NCI-H774 (cell line): ENCODE results near the gene PCSK1N.
"Not testable (repeated sequence)": the region's sequence is repeated elsewhere in the genome, so short reads cannot be mapped to it uniquely, and the experiment has no call there.

Experiments
- DNase-seq: peaks from one replicate; lab custom pipeline; 2025; lab: John Stamatoyannopoulos, UW

PCSK1N gene

DNA sequence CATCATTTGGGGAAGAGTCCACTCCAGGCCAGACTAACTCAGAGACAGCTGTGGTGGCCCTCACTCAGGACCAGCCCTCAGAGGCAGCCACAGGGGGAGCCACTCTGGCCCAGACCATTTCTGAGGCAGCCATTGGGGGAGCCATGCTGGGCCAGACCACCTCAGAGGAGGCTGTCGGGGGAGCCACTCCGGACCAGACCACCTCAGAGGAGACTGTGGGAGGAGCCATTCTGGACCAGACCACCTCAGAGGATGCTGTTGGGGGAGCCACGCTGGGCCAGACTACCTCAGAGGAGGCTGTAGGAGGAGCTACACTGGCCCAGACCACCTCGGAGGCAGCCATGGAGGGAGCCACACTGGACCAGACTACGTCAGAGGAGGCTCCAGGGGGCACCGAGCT is 12.4 kb downstream of the PCSK1N start:
- no peak for DNase-seq

DNA sequence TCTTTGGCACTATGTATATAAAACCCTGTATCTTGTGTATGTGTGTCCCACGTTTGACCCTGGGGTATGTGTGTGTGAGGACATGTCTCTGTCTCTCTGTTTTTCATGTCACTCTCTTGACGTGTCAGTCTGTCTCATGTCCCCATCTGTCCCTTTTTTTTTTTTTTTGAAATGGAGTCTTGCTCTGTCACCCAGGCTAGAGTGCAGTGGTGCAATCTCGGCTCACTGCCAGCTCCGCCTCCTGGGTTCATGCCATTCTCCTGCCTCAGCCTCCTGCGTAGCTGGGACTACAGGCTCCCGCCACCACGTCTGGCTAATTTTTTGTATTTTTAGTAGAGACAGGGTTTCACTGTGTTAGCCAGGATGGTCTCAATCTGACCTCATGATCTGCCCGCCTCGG is 16.0 kb downstream of the PCSK1N start:
- not testable (repeated sequence) for DNase-seq

DNA sequence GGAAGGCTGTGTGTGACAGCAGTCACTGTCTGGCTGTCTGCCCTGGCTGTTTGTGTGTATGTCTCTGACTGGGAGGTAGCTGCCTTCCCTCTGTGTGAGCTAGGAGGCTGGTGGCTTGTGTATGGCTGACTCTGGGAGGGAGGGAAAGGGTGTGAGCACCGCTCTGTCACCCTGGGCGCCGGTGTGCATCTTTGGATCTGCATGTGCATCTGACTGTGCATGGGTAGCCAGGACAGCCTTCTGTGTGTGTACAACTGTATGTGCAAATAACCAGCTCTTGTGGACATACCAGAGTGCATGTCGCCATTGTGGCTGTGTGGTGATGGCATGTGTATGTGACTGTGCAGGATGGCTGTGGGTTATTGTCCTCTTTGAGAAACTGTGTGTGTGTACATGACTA is 16.5 kb downstream of the PCSK1N start:
- DNase-seq, result no peak

DNA sequence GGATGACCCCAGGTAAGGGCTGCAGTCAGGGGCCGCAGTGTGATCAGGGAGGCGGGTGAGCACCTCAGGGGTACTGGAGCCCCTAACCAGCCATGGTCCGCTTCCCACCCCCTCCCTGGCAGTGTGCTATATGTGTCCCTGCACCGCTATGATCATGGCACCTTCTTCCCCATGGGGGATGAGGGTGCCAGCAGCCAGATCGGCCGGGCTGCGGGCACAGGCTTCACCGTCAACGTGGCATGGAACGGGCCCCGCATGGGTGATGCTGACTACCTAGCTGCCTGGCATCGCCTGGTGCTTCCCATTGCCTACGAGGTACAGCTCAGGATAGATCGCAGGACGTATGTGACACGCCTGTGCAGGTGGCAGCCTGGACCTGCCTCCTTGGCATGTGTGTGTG is 17.3 kb downstream of the PCSK1N start:
- DNase-seq, result no peak

DNA sequence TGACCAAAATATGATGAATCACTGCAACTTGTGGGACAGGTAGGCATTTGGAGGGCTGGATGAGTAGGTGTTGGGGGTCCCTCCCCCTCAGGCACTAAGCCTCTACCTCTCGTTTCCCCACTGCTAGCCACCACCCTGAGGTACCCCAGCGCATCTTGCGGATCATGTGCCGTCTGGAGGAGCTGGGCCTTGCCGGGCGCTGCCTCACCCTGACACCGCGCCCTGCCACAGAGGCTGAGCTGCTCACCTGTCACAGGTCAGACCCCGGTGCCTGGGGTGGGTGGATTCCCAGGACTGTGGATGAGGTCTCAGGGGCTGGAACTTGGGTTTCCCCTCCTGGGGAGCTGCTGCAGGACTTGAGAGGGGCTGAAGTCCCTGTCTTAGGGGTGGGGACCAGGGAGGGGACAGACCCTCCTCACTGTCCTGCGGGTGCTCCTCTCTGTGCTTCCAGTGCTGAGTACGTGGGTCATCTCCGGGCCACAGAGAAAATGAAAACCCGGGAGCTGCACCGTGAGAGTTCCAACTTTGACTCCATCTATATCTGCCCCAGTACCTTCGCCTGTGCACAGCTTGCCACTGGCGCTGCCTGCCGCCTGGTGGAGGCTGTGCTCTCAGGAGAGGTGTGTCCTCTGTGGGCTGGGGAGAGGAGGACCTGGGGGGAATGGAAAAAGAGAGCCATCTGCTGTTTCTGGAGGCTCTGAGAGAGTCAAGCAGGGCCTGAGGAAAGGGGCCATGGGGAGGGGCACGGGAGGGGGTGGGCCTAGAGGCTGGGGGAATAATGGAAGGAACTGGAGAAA is 19.2 kb downstream of the PCSK1N start:
- no peak for DNase-seq

DNA sequence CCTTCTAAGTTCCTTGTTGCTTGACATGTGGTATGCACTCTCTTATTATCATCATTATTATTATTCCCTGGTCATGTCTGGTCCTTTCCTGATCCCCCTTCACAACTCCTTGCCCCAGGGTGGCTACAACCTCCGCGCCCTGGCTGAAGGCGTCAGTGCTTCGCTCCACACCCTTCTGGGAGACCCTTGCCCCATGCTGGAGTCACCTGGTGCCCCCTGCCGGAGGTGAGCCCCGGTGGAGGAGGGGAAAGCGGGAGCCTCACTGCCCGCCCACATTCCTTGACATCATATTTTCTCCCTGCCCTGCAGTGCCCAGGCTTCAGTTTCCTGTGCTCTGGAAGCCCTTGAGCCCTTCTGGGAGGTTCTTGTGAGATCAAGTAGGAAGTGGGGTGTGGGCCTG is 20.1 kb downstream of the PCSK1N start:
- no peak for DNase-seq

DNA sequence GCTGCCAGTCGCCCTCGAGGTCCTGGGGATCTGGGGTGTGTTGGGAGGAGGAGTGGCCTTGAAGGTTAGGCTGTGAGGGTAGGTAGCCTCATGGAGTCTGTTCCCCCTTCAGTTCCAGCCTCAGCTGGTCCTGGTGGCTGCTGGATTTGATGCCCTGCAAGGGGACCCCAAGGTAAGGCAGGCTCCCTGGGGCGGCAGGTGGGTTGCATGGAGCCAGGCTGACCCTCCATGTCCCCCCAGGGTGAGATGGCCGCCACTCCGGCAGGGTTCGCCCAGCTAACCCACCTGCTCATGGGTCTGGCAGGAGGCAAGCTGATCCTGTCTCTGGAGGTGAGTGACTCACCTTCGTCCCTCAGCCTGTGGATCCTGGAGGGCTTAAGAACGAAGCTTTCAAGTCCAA is 20.7 kb downstream of the PCSK1N start:
- no peak for DNase-seq

DNA sequence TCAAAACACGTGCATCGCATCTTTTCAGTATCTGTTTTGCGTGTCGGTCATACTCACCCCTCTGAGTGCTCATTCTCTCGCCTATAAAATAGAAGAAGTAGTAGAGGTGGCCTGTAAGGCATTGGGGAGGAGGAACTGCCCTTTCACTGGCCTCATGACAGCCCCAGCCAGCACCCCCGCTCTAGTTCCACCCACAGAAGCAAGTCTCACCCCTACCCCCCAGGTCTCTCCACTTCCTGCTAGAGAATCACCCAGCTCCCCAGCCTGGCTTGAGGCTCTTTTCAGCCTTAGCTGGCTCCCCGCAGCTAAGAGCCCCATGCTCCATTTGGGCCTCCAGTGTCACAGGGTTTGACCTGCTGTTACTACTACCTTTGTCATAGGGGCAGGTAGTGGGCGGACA is 21.8 kb downstream of the PCSK1N start:
- no peak for DNase-seq

DNA sequence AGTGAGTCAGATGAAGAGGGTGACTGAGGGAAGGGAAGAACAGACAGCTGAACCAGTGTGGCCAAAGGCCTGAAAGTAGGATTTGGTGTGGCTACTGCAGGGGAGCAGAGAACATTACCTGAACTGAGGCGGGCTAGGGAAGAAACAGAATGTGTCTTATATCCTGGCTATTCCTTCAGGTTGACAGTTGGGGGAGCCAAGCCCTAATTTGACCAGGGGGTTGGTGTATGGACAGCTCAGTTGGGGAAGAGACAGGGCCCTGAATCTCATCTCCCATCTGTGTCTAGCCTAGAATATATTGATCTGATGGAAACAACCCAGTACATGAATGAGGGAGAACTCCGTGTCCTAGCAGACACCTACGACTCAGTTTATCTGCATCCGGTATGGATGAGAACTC is 29.3 kb downstream of the PCSK1N start:
- no peak for DNase-seq

DNA sequence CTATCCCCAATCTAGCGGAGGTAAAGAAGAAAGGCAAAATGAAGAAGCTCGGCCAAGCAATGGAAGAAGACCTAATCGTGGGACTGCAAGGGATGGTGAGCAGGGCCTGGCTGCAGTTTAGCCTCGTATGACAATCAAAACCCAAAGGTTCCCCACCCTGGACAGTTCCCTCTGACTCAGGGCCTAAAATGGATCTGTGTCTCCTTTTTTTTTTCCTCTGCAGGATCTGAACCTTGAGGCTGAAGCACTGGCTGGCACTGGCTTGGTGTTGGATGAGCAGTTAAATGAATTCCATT is 32.6 kb downstream of the PCSK1N start:
- no peak for DNase-seq

DNA sequence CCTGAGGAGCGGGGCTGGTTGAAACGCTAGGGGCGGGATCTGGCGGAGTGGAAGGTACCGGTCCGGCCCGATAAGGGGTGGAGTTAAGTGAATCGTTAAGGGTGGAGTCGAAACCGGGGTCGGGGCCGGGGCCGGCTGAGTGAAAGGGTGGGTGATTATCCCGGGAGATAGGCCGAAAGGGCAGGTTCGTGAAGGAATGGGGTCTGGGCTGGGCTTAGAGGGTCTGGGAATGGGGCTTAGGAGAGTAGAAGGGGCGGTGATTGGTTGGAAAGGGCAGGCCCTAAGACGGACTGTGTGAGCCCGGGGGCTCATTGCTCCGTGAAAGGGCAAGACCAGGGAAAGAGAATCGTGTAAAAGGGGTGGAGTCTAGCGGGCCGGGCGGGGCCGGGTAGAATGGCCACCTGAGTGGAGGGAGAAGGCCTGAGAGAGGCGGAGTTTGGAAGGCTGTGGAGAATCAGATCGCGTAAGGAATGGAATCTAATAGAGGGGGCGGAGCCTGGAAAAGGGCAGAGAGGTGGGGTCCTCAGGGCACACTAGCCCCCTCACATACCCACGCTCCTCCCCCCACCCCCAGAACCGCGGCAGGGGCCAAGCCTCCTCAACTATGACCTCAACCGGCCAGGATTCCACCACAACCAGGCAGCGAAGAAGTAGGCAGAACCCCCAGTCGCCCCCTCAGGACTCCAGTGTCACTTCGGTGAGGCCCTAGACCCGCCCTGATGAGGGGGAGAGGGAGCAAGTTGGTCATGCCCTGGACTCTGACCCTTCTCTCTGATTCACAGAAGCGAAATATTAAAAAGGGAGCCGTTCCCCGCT is 33.1 kb downstream of the PCSK1N start:
- peak; percentile 53 for DNase-seq

DNA sequence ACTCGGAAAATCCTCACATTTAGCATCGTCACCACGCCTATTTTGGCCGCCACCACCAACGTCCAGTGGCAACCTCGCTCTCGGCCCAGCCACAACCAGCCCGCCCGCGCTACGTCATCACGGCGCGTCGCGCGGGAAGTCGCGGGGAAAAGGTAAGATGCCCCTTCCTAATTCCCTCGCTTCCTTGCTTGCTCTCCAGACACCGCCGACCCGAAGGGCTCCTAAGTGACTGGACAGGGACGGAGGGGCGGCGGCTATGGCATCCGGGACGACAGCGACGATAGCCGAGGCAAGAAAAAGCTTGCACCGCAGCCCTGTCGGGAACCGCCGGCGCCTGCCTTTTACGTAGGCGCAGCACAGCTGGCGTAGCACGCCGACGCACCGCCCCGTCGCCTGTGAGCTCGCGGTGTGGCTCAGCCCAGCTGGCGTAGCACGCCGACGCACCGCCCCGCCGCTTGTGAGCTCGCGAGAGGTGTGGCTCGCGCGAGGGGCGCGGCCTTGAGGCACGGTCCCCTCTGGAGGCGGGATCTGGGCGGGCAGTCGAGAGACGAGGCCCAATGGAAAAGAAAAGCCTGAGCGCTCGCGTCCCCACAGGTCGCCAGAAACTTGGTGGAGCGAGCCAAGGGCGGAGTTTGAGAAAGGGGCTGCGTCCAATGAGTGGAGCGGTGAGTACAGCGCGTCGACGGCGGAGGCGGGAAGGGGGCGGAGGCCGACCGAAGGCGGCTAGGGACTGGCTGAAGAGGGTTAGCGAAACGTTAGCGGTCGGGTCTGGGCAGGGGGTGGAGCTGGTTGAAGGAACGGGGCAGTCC is 33.9 kb downstream of the PCSK1N start, which contains the start of gene HDAC6:
Gene HDAC6 (plus strand): TSS at position 788 of the 809 bp plus-strand sequence. CDS start 626 bp downstream, outside the sequence.
- peak; percentile 95 for DNase-seq

DNA sequence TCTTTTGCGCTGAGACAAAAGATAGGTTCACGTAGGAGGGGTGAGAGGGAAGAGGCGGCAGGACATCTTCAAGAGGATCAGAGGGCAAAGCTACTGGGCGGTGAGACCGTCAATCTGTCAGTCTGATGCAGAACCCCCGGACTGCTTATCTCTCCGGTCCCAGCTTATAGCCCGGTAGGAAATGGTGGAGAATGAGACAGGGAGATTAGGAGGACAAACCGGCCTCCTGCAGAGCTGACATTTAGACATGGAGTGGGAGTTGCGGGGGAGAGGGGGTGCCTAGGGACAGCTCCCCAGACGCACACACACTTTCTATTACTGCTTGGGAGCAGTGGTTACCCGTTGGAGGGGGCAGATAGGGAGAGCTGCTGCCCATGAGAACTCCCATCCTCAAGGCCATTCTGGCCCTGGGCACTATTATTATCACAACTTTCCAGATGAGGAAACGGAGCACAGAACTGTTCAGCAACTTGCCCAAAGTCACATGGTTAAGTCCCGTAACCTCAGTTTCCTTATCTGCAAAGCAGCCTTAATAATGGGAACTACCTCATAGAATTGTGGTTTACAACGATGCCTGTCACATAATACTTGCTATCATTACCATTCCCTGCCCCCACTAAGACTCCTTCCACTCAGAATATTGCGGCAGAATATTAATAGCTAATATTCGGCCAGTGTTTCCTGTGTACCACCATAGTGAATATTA is 34.7 kb downstream of the PCSK1N start:
- DNase-seq, result no peak

DNA sequence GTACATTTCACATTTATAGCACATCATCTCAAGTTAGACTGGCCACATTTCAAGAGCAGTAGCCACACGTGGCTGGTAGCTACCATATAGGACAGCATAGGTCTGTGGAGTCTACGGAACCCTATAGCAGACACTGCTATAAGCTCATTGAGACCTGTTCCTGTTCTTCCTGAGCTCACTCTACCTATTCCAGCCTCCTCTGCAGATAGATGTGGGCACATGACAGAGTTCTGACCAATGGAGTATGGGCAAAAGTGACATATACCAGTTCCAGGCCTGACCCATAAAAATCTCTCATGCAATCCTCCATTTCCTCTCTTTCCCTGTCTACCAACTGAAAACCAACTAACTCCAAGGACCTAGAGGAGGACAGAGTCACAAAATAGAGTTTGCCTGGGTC is 37.1 kb downstream of the PCSK1N start:
- DNase-seq, result no peak

DNA sequence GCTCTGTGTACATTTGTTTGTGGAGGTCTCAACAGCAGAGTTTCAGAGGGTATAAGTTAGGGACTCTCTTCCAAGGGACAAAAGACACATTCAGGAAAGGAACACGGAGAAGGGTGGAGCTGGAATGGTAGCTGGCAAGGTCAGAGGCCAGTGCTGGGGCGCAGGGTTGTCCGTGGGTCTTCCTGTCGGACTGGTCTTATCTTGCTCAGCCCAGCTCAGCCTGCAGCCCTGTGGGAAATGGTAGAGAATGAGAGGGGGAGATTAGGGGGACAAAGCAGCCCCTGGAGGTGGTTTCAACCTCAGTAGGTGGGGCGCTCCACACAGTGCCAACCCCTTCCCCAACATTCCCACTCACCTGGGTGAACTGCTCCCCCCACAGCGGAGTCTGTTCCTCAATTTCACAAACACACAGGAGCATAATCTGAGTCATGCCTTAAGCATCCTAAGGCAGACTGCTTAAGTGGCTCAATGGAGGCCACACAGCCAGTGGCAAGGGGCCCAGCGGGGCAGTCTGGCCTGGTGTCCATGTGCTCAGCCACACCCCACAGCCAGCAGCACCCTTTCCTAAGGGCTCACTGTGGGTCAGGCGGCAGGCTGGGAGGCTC is 40.4 kb downstream of the PCSK1N start:
- no peak for DNase-seq

DNA sequence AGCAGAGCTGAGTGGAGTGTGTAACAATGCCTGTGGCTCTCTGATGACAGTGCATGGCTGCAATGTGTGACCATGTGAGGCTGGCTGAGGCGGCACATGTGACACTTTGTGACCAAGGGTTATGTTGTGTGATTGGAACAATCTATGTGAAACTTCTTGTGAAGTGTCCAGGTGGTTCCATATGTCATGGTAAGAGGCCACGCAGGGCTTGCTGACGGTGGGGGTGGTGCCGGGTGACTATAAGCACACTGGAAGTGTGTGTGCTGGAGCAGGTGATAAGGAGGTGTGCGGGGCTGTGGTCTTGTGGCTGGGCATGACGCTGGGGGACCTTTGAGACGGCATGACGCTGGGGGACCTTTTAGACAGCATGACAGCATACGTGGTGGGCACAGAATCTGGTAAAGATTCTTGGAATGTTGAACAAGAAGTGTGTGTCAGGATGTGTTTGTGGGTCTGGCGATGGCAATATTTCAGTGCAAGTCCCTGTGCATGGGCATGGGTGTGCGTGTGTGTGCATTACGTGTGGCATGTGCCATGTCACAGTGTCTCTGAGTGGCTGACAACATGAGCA is 41.0 kb downstream of the PCSK1N start:
- no peak for DNase-seq

DNA sequence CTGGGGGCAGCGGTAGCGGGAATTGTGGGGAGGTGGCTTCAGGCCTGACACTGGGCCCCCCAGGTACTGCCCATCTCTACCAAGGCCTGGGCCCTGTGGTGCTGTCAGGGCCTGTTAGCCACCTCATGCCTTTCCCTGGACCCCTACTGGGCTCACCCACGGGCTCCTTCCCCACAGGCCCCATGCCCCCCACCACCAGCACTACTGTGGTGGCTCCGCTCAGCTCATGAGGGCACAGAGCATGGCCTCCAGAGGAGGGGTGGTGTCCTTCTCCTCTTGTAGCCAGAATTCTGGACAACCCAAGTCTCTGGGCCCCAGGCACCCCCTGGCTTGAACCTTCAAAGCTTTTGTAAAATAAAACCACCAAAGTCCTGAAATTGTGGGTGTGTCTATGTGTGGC is 41.5 kb downstream of the PCSK1N start:
- no peak for DNase-seq

DNA sequence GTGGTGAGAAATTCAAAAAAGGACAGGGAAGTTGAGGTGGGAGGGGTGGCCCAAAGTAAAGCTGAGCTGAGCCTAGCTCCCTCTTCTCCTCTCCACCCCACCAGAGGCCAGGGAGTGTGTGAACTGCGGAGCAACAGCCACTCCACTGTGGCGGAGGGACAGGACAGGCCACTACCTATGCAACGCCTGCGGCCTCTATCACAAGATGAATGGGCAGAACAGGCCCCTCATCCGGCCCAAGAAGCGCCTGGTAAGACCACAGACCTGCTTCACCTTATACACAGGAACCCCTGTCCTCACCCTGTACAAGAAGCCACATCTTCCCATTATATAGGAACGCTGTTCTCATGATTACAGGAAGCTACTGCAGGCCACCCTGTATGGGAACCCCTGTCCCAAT is 43.2 kb downstream of the PCSK1N start:
- DNase-seq, result no peak

DNA sequence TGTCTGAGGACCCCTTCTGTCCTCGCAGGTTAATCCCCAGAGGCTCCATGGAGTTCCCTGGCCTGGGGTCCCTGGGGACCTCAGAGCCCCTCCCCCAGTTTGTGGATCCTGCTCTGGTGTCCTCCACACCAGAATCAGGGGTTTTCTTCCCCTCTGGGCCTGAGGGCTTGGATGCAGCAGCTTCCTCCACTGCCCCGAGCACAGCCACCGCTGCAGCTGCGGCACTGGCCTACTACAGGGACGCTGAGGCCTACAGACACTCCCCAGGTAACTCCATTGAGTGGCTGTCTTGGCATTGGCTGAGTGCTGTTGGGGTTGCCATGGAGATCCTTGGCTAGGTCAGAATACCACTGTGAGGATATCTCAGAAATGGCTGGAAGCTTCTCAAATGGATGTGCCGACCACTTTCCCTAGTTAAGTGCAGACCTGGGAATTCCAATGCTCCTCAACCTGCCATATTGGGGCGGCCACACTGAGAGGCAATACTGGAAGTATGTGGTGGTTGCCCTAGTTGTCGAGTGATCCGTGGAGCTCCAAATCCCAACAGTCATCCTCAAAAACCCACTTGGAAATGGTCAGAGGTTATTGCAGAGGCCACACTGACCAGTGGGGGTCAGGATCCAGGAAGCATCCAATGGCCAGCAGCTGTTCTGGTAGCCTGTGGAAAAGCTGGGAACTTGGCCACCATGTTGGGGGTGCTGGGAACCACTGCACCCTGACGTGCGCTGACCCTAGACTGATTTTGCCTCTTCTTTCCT is 44.2 kb downstream of the PCSK1N start:
- no peak for DNase-seq

DNA sequence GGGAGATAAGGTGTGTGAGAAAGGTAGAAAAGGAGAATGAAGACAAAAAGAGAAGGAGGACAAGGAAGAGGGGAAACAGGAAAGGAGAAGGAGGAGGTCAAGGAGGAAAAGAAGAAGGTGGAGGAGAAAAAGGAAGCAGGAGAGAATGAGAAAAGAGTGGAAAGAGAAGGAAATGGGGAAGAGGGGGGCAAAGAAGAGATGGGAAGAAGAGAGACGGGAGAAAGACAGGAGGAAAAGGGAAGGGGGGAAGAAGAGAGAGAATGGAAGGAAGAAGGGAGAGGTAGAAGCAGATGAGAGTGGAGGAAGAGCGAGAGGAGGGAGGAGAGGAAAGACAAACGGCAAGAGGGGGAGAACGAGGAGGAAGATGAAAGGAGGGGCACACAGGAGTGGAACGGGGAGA is 44.9 kb downstream of the PCSK1N start:
- no peak for DNase-seq
